HG02678 (cell line): ENCODE measurements around the gene CCDC107.

Experiments used
- ATAC-seq: cut with Tn5 transposase; IDR thresholded peaks from one replicate; pipeline ENCODE4 v1.9.1; 2021; ENCODE audit warnings: mild to moderate bottlenecking, moderate library complexity; ENCODE audit not compliant: unreplicated experiment

The CCDC107 gene

DNA sequence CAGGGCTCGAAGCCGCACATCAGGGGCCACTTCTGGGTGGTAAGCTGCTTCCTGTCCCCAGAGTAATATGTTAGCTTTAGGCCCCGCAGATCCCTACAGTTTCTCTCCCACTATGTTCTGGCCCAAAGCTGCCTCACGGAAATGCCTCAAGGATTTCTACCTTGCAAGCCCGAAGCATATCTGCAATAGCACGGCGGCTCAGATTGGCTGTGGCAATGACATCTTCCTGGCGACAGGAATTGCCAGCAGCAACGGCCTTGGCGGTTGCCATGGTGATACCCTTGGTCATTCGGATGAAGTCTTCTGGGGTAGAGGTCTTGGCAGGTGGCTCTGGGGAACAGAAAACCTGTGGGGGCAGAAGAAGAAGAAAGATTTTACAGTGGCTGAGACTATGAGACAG, 41.9 kb downstream of the CCDC107 start:
- ATAC-seq = no peak

DNA sequence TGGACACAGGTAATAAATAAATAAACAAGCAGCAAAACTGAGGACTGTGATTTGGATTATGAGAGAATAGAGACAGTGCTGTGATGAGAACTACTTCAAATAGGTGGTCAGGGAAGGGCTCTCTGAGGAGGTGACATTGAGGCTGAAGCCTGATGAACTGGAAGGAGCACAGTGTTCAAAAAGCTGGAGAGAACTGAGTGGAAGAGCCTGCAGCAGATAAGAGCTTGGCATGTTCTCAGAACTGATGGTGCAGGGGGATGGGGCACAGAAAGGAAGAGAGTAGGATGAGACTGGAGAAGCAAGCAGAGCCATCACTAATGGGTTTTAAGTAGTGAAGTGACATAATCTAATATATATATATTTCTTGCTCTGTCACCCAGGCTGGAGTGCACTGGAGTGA, 42.9 kb downstream of the CCDC107 start:
- no peak for ATAC-seq

DNA sequence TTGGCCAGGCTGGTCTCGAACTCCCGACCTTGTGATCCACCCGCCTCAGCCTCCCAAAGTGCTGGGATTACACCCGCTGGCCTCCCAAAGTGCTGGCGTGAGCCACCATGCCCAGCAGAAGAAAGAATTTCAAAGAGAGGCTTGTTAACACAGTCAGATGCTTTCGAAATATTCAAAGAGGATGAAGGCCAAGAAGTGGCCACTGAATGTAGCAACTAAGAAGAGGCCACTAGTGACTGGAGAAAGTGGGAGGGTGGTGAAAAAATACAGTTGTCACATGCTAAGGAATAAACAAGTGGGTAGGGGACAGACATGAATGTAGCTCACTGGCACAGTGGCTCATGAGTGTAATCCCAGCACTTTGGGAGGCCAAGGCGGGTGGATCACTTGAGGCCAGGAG, 44.6 kb downstream of the CCDC107 start:
- ATAC-seq = no peak

DNA sequence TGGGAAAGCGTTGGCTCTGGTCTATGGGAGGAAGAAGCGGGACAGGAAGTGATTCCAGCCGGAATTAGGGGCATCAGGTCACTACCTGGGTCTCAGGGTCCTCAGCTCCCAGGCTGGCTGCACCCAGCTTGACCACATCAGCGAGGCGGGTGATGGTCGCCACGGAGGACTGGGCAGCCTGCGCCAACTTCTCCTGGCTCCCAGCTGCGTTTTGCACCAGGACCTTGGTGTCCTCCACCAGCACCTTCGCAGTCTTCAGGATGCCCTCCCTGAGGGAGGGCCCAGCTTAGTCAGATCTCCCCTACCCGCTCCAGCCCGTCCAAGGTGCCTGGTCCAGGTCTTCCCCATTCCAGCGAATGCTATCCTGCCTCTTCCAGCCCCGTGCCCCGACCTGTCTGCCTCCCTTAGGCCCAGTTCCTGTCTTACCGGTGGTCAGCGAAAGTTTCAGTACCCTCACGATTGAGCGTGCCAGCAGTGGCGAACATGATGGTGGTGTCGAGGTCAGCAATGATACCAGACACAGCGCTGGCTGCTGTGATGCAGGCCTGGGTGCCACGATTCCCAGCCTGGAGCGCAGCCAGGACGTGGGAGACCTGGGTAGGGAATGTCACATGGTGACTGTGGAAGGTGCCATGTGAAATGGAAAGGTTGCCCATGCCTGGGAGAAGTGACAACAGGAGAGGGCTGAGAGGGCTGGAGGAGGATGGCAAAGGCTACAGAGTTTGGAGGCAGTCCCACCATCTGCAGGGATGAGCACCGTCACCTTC, 46.0 kb downstream of the CCDC107 start:
- no peak for ATAC-seq

DNA sequence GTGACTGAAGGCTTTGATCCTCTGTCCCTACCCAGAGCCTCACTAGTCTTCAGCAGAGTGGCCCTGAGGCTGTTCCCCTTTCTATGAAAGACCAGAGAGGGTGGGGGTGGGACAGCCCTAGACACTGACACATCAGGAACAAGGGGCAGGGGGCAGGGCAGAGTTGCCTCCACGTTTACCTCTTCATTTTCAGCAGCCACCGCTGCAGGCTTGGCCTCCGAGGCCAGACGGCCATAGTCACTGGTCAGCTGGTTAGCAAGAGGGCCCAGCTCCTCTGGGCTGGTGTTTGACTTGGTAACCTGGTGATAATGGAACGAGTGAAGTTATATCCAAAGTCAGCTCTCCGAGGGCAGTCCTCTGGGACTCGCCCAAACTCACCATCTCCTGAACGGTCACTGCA, 47.3 kb downstream of the CCDC107 start:
- ATAC-seq = no peak

DNA sequence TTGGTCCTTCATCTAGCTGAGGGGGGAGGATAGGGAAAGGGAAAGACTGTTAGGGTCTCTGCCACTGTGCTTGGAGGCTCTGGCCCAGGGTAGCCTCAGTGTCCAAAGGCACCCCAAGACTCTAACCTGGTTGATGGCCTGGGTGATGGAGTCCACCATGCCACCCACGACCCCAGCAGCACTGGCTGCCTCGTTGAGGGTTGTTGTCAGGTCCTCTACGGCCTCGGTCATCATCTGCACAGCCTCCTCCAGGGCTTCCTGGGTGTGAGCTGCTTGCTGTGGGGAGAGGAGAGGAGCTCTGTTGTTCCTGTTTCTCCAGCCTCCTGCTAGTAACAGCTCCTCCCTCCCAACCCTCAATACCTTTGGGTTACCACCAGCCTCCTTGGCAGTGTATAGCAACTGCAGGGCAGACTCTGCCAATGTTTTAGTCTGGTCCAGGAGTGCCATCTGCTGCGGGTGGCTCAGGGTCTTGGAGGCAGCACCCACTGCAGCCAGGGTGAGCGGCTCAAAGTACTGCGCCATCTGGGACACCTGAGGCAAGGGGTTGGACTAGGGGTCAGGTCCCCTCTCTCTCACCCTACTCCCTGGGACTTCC, 47.8 kb downstream of the CCDC107 start:
- no peak for ATAC-seq

DNA sequence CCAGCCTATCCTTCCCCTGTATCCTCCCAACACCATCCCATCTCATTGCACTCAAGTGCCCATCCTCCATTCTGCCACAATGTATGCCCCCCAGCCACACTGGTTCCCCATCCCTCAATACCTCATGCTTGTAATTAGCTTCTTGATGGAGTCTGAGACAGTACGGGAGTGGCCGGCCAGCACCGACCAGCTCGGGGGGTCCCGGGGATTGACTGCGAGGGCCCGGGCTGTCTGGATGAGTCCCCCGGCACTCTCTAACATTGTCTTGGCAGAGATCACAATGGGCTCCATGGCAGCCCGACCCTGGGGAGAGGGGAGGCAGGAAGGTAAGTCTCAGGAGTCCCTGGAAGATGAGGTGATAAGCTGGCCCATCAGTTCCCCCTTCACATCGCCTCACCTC, 48.9 kb downstream of the CCDC107 start:
- no peak for ATAC-seq

DNA sequence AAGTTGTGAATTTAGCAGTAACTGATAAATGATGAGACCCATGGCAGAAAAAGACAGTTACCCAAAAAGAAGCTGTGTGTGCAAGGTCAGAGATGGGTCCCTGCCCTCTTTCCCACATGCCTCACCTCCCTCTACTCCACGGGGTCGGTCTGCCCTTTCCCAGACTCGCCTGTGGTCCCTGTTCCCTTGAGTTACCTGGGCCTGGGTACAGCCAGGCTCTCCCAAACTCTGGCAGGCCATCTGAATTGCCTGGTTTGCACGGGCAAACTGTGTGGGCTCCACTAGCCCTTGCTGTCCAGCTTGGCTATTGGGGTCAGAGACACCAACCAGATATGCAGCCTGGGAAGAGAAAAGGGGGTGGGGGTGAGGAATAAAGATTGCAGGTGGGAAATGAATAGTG, 50.1 kb downstream of the CCDC107 start:
- ATAC-seq = no peak

DNA sequence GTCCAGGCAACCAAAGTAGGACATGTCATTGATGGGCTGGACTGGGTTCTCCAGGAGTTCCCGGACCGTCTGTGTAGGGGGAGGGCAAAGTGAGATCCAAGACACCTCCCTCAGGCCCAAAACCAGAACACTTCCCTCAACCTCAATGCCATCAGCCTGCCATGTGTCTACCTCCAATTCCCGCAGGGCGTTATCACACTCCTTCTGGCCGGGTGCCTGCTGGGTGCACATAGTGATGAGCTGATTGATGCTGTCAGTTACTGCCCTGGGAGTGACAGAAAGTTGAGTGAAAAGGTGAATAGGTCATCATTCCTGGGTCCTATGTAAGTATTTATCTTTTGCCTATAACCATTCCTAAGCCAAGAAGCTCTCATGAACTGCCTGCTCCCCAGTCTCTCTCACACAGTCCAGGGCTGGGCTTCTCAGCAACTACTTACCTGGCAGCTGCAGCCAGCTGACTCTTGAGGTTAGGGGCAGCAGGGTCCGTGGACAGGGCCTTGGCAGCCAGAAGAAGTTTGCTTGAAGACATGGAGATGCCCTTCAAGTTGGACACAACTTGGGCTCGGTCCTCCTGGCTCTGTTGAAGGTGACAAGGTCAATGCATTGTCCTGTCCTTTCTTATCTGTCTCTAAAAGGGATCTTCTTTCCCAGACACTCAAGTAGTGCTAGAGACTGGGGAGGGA, 52.9 kb downstream of the CCDC107 start:
- ATAC-seq = no peak
